Measurements from ENCODE around the gene EPS8L3. TPM values are rescaled to one million over a fixed set of nuclear protein-coding genes. Genes with fewer than 3 reads are reported as not detected.

EPS8L3 gene
- total RNA-seq, 1 experiment from 2014 or later = 0.96 TPM

GRCh38 chr1:109769330-109770078 lies 5.8 kb upstream of the EPS8L3 start:
- Histone ChIP-seq H3K4me3 (replicated peaks in 1 of 2; ENCODE audit: low read depth in 1 of 2, low read length in 2 of 2) (no peak overlapping the region), H3K9me3 (ENCODE audit: control insufficient read depth in 1 of 2, insufficient read depth in 1 of 2, low read depth in 1 of 2, low read length in 2 of 2) (no peaks in the 10 kb centered on the region), H3K36me3 (ENCODE audit: control insufficient read depth in 1 of 2, insufficient read depth in 2 of 2, low read length in 2 of 2) (no peaks in the 10 kb centered on the region), H2AFZ (ENCODE audit: low read depth, low read length, poor library complexity, severe bottlenecking) (no peak overlapping the region), H3K9me2 (ENCODE audit: insufficient read depth) (no peaks in the 10 kb centered on the region), H3K27ac (ENCODE audit: low read depth, low read length) (no peak overlapping the region), H3K27me3 (ENCODE audit: insufficient read depth, low read length) (no peaks in the 10 kb centered on the region), H3K9ac (ENCODE audit: low read length) (no peak overlapping the region), H3K79me2 (ENCODE audit: insufficient read depth, low read length) (no peaks in the 10 kb centered on the region), H4K20me1 (ENCODE audit: insufficient read depth) (no peaks in the 10 kb centered on the region), H3K4me2 (ENCODE audit: low read length) (no peak overlapping the region), H3K4me1 (ENCODE audit: control insufficient read depth in 1 of 2, insufficient read depth in 2 of 2, low read length in 2 of 2) (peaks cover under 1 to 17% of the 10 kb centered on the region in 2 experiments; a peak in 2 of 4 replicates)
- ATAC-seq = no peak
- POLR2A ChIA-PET = no interaction called here
- TF ChIP-seq POLR2AphosphoS5 (IDR thresholded peaks at IDR 0.05; ENCODE audit: low read depth, low read length) (no peak), ATF3 (IDR thresholded peaks at IDR 0.05) (no peak)
- no TSS peak for BruUV-seq (replicated peaks)
- intact Hi-C loops (cut with micrococcal nuclease) = no loop called here
- RAD21 ChIA-PET (ENCODE audit: low non-redundant PET in 1 of 2, low total read pairs in 2 of 2, uncharacterized antibody in 2 of 2, unreplicated experiment in 2 of 2) = no interaction called here
- CTCF ChIA-PET = no interaction called here
- no peak for DNase-seq (ENCODE audit: low read depth, low spot score)

GRCh38 chr1:109768820-109769219 lies 5.1 kb upstream of the EPS8L3 start:
- Histone ChIP-seq H3K4me2 (ENCODE audit: low read length) (no peak overlapping the region), H4K20me1 (ENCODE audit: insufficient read depth) (no peaks in the 10 kb centered on the region), H3K9me2 (ENCODE audit: insufficient read depth) (no peaks in the 10 kb centered on the region), H3K27ac (ENCODE audit: low read depth, low read length) (no peak overlapping the region), H3K36me3 (ENCODE audit: control insufficient read depth in 1 of 2, insufficient read depth in 2 of 2, low read length in 2 of 2) (no peaks in the 10 kb centered on the region), H3K27me3 (ENCODE audit: insufficient read depth, low read length) (no peaks in the 10 kb centered on the region), H3K4me3 (replicated peaks in 1 of 2; ENCODE audit: low read depth in 1 of 2, low read length in 2 of 2) (no peak overlapping the region), H3K9me3 (ENCODE audit: control insufficient read depth in 1 of 2, insufficient read depth in 1 of 2, low read depth in 1 of 2, low read length in 2 of 2) (no peaks in the 10 kb centered on the region), H2AFZ (ENCODE audit: low read depth, low read length, poor library complexity, severe bottlenecking) (no peak overlapping the region), H3K9ac (ENCODE audit: low read length) (no peak overlapping the region), H3K79me2 (ENCODE audit: insufficient read depth, low read length) (no peaks in the 10 kb centered on the region), H3K4me1 (ENCODE audit: control insufficient read depth in 1 of 2, insufficient read depth in 2 of 2, low read length in 2 of 2) (peaks cover 7 to 21% of the 10 kb centered on the region in 2 experiments; a peak in 3 of 4 replicates)
- ATAC-seq (no peak), DNase-seq (ENCODE audit: low read depth, low spot score) (no peak)
- RAD21 ChIA-PET (ENCODE audit: low non-redundant PET in 1 of 2, low total read pairs in 2 of 2, uncharacterized antibody in 2 of 2, unreplicated experiment in 2 of 2) = no interaction called here
- intact Hi-C loops (cut with micrococcal nuclease) = no loop called here
- CTCF ChIA-PET = no interaction called here
- POLR2A ChIA-PET = no interaction called here
- no peak for TF ChIP-seq FOSL1 (IDR thresholded peaks at IDR 0.05; ENCODE audit: low read depth)
- no peak for TF ChIP-seq RAD21 (IDR thresholded peaks at IDR 0.05; ENCODE audit: low read depth)
- TF ChIP-seq EZH2 (IDR thresholded peaks at IDR 0.05) = no peak
- TF ChIP-seq JUND (IDR thresholded peaks at IDR 0.05) = no peak
- TF ChIP-seq SP1 (IDR thresholded peaks at IDR 0.05; ENCODE audit: low read depth) = no peak
- no peak for TF ChIP-seq CBX3 (IDR thresholded peaks at IDR 0.05; ENCODE audit: low read depth)
- TF ChIP-seq POLR2AphosphoS5 (IDR thresholded peaks at IDR 0.05; ENCODE audit: low read depth, low read length) = no peak
- TF ChIP-seq TCF7L2 (IDR thresholded peaks at IDR 0.05; ENCODE audit: borderline replicate concordance, extremely low read depth, insufficient read depth, insufficient read length) = no peak
- TF ChIP-seq ATF3 (IDR thresholded peaks at IDR 0.05) = no peak
- TF ChIP-seq ZFX (IDR thresholded peaks at IDR 0.05) = no peak
- TF ChIP-seq ZBTB33 (IDR thresholded peaks at IDR 0.05; ENCODE audit: extremely low read depth, insufficient replicate concordance, low read length) = no peak
- TF ChIP-seq SRF (IDR thresholded peaks at IDR 0.05; ENCODE audit: low read depth) = no peak
- TF ChIP-seq YY1 (IDR thresholded peaks at IDR 0.05; ENCODE audit: extremely low read depth, insufficient replicate concordance, low read depth, low read length) = no peak
- BruUV-seq (replicated peaks) = no TSS peak

Measured in HCT116 (cell line).